NB4 (cell line): ENCODE data around the gene AP1G2.

Experiments
- DNase-seq: peaks from one replicate; pipeline ENCODE4 v3.0.0; 2010; ENCODE audit warnings: low read depth
- H3K4me3 ChIP-seq: one replicate; pipeline ENCODE4 v1.5.1; 2011; ENCODE audit warnings: mild to moderate bottlenecking, low read depth, low read length, moderate library complexity
- MYC ChIP-seq: IDR thresholded peaks from 2 replicates; pipeline ENCODE4 v1.6.1; 2011; ENCODE audit warnings: low read depth, low read length
- POLR2A ChIP-seq: IDR thresholded peaks from 2 replicates; pipeline ENCODE4 v1.6.1; 2011; ENCODE audit warnings: mild to moderate bottlenecking; ENCODE audit not compliant: insufficient read length; ENCODE audit errors: extremely low read depth
- TF ChIP-seq, protein P1 (sequence below): IDR thresholded peaks from one replicate; pipeline ENCODE4 v1.5.1; 2012; ENCODE audit warnings: low read depth, low read length
- TF ChIP-seq, protein P2 (sequence below): IDR thresholded peaks from 2 replicates; pipeline ENCODE4 v1.6.1; 2011; ENCODE audit warnings: low read depth, low read length

AP1G2 gene

DNA sequence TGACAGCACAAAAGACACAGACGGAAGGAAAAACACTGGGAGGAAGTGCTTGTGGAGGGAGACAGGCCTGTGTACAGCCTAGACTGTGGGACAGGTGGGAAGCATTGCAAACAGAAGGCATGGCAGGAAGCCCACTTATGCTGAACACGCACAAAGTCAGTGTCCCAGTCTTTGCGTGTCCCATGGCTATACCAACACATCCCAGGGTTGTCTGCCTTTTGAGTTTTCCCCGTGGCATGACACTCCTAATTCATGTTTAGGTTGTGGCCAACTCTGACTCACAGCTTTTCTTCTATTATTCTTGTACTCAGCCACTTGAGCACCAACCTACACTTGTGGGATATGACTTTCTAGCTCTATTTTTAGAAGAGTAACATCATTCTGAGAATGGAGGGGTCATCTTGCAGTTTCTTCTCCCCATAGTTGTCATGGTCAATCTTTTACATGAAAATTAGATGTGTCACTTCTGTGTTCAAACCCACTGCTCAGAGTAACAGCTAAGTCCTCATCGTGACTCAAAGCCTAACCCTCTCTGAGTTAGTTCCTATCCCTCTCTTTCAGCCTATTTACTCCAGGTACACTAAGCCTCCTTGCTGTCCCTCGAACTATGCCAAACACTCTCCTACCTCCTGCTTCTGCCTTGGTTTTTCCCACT lies 38.5 kb upstream of the AP1G2 start:
- TF ChIP-seq POLR2A = no peak
- TF ChIP-seq, protein P1, sequence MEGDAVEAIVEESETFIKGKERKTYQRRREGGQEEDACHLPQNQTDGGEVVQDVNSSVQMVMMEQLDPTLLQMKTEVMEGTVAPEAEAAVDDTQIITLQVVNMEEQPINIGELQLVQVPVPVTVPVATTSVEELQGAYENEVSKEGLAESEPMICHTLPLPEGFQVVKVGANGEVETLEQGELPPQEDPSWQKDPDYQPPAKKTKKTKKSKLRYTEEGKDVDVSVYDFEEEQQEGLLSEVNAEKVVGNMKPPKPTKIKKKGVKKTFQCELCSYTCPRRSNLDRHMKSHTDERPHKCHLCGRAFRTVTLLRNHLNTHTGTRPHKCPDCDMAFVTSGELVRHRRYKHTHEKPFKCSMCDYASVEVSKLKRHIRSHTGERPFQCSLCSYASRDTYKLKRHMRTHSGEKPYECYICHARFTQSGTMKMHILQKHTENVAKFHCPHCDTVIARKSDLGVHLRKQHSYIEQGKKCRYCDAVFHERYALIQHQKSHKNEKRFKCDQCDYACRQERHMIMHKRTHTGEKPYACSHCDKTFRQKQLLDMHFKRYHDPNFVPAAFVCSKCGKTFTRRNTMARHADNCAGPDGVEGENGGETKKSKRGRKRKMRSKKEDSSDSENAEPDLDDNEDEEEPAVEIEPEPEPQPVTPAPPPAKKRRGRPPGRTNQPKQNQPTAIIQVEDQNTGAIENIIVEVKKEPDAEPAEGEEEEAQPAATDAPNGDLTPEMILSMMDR = no peak
- TF ChIP-seq, protein P2, sequence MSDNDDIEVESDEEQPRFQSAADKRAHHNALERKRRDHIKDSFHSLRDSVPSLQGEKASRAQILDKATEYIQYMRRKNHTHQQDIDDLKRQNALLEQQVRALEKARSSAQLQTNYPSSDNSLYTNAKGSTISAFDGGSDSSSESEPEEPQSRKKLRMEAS = no peak
- no peak for DNase-seq
- no peak overlapping the region for H3K4me3 ChIP-seq

DNA sequence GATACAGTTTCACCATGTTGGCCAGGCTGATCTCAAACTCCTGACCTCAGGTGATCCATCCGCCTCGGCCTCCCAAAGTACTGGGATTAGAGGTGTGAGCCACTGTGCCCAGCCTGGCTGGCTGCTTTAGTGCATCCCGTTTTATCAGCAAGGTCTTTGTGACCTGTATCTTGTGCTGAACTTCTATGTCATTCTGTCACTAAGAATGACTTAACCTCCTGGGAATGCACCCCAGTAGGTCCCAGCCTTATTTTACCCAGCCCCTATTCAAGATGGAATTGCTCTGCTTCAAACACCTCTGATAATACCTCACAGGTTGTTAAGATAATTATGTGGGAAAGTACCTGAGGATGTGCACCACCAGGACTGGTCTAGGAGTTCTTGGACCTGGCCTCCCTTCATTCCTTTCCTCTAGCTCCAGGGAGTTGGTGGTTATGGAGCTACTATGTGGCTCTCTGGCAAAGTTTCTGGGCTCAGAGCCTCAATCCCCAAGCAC lies 37.1 kb upstream of the AP1G2 start:
- DNase-seq = no peak
- TF ChIP-seq, protein P2 = no peak
- TF ChIP-seq, protein P1 = no peak
- TF ChIP-seq POLR2A (no peak), MYC (no peak)
- H3K4me3 ChIP-seq = no peak overlapping the region

DNA sequence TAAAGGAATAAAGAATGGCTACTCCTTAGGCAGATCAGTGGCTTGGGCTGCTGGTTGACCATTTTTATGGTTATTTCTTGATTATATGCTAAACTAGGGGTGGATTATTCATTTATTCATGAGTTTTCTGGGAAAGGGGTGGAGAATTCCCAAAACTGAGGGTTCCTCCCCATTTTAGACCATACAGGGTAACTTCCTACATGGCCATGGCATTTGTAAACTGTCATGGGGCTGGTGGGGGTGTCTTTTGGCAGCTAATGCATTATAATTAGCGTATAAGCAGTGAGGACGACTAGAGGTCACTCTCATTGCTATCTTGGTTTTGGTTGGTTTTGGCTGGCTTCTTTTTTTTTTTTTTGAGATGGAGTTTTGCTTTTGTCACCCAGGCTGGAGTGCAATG lies 36.6 kb upstream of the AP1G2 start:
- no peak for DNase-seq
- no peak overlapping the region for H3K4me3 ChIP-seq
- TF ChIP-seq, protein P2 = no peak
- TF ChIP-seq, protein P1 = no peak
- TF ChIP-seq MYC (no peak), POLR2A (no peak)

DNA sequence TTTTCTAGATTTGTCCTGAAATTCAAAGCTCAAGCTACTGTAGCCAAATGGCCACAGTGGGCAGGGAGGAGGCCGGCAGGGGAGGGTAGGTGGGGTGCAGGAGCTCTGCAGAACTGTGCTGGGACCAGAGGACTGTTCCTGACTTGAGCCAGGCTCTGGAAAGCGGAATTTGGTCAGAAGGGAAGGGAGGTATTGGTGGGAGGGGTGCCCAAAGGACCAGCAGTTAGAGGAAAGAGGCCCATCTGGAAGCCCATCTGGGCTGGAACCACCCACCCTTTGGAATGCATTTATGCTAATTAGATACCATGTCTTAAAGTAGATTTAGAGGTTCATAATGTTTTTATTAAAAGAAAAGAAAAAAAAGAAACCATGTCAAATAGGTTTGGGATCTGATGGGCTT lies 35.5 kb upstream of the AP1G2 start:
- DNase-seq = no peak
- TF ChIP-seq POLR2A (no peak), MYC (no peak)
- TF ChIP-seq, protein P1 = no peak
- TF ChIP-seq, protein P2 = no peak
- H3K4me3 ChIP-seq = no peak overlapping the region

DNA sequence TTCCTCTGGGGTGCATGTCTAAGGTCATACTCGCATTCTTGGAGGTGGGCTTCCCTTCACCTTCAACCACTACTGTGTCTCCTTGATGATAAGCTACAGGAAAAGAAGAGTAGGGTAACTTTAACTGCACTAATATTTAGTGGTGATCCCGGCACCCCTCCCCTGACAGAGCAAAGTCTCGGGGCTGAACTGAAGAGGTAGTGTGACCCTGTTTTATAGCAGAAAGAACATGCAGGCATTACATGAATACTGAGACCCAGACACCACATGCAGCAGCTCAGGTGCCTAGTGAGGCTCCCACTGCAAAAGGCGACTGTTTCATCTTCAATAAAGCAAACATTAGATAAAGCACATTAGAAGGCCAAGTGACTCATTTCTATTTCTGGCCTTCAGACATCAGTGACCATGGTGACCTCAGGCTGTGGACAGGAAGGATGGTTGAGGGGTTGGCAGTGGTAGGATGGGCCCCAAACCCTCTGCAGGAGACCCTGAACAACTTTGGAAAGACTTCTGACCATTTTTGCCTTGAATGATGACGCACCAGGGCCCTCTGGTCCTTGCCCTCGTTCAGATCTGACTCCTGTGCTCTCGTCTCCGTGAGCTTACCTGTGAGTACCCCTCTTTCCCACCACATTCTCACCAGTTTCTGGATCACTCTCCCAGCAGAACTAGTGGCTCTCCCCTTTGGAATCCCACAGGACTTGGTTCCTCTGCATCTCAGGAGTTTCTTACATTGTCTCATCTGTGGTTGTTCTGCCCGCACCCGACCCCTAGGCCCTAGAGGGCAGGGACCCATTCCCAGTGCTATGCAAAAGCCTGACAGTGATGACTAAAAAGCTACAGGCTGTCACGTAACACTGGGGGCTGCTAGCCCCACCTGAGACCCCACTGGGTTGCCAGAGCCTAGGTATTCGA lies 34.8 kb upstream of the AP1G2 start:
- no peak overlapping the region for H3K4me3 ChIP-seq
- DNase-seq = no peak
- TF ChIP-seq POLR2A (no peak), MYC (no peak)
- TF ChIP-seq, protein P1 = no peak
- TF ChIP-seq, protein P2 = no peak
